Iris pigment epithelial cell (primary cell): ENCODE data around the gene AAMP.
"Not testable (repeated sequence)": the region's sequence is repeated elsewhere in the genome, so short reads cannot be mapped to it uniquely, and the experiment has no call there.

Source experiments
- DNase-seq: peaks from one replicate; pipeline ENCODE4 v3.0.0-alpha.2; 2011; ENCODE audit warnings: low read depth

AAMP gene

GRCh38 chr2:218274586-218274985 lies 4.6 kb upstream of the AAMP start:
- DNase-seq = no peak

- no peak for DNase-seq
Measured at GRCh38 chr2:218273908-218274249, 3.9 kb upstream of the AAMP start.

- DNase-seq = not testable (repeated sequence)
Measured at GRCh38 chr2:218273214-218273907, 3.4 kb upstream of the AAMP start.

GRCh38 chr2:218272531-218273212 lies 2.7 kb upstream of the AAMP start:
- DNase-seq = peak; percentile 84

- no peak for DNase-seq
Measured at GRCh38 chr2:218271865-218272530, 2.1 kb upstream of the AAMP start.

- DNase-seq = no peak
Measured at GRCh38 chr2:218271487-218271797, 1.5 kb upstream of the AAMP start.

- no peak for DNase-seq
Measured at GRCh38 chr2:218270721-218271486, 967 bp upstream of the AAMP start.

DNA sequence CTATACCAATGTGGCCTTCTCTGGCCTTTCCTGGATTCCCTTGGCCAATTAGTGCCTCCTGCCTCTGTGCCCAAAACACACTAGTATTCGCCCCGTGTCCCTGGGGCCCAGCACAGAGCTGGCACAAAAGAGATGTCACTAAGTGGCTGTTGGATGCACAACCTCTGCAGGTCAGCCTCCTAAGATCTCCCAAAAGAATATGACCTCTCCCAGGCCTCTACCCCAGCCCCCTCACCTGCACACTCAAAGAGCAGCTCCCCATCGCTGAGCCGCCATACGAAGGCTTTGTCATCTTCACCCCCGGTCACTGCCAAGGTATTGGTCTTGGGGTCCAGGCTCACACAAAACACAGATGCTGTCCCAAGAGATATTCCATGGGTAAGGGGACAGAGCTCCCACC lies 2.7 kb downstream of the AAMP start:
- no peak for DNase-seq

GRCh38 chr2:218266316-218266979 lies 3.5 kb downstream of the AAMP start:
- no peak for DNase-seq

- no peak for DNase-seq
Measured at GRCh38 chr2:218265626-218266025, 4.3 kb downstream of the AAMP start.

DNA sequence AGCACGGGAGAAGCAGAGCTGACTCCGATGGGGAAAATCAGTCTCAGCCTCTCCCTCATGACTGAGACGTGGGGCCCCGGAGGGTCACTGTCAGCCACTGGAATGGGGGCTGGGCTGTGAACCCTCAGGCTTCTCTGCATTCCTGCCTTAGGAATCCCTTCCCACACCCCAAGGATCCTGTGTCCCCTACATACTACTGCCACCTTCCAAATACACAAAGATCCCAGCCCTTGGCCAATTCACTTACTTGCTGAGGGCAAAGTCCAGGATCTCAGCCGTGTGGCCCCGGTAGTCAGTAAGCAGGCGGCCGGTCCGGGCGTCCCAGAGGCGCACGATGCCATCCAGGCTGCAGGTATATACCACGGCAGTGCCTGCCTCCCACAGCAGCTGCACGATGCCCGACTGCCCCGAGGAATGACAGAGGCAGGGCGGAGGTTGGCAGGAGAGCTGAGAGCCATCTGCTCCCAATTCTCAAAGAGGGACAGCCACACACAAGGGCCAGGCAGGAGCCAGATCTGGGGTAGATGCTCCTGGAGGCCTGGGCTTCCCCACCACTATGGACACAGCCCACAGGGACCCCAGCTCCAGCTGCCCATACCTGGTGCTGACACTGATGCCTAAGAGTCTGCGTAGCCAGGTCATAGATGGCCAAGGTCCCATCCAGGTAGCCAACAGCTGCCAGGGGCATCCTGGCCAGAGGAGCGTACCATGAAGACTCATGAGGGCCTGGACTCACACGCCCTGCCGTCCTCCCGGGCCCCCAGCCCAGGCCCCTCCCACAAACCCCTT lies 5.0 kb downstream of the AAMP start:
- no peak for DNase-seq

DNA sequence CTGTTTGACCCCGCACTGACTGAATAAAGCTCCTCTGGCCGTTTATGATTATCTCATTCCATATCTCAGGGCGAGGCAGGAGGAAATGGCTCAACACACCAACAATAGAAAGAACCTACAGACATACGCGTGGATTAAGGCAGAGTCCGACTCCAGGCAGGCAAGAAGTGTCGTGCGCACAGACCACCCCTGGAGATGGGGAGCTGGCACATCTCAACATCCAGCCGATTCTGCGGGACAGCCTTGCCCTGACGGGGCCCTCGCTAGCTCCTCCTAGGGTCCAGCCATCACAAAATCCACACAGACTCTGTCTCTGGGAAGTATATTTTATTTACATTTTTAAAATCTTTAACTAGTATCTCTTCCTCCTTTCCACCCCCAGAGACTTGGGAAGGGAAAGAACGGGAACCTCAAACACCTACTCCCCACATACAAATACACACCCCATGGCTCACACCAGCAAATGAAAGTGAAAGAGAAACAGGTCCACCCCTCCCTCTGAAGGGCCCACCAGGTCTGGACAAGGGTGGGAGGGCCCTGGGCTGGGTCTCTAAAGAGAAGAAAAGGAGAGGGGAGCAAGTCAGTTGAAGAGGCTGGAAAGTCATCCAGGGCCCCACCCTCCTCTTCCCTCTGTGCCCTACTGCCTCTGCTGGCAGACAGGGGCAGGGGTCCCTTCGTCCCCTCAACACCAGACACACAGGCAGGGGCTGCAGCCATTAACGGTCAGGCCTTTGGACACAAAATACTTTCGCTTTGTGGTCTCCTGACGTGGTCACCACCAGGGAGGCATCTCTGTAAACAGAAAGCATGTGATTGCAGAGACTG lies 5.9 kb downstream of the AAMP start:
- DNase-seq = no peak

DNA sequence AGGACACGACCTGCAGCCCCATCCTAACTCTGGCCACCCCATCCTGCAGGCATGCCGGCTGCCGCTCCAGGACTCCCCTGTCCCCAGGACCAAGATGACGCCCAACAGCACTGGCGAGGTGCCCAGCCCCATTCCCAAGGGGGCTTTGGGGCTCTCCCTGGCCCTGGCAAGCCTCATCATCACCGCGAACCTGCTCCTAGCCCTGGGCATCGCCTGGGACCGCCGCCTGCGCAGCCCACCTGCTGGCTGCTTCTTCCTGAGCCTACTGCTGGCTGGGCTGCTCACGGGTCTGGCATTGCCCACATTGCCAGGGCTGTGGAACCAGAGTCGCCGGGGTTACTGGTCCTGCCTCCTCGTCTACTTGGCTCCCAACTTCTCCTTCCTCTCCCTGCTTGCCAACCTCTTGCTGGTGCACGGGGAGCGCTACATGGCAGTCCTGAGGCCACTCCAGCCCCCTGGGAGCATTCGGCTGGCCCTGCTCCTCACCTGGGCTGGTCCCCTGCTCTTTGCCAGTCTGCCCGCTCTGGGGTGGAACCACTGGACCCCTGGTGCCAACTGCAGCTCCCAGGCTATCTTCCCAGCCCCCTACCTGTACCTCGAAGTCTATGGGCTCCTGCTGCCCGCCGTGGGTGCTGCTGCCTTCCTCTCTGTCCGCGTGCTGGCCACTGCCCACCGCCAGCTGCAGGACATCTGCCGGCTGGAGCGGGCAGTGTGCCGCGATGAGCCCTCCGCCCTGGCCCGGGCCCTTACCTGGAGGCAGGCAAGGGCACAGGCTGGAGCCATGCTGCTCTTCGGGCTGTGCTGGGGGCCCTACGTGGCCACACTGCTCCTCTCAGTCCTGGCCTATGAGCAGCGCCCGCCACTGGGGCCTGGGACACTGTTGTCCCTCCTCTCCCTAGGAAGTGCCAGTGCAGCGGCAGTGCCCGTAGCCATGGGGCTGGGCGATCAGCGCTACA lies 7.0 kb downstream of the AAMP start:
- DNase-seq = no peak

DNA sequence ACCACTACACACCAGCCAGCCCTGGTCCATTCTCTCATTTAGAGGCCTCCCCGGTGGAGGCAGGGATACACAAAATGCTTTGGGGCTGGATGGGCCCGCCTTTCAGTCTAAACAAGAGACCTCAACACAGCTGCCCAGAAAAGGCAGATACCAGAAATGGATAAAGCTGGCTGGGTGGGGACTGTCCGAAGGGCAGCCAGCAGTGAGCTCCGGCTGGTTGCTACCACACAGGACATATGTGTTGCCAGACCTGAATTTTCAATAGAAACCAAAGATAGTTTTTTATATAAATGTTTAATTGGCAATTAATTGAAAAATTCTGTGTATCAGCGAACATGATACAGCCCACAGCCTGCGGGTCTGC lies 7.7 kb downstream of the AAMP start:
- DNase-seq = no peak

DNA sequence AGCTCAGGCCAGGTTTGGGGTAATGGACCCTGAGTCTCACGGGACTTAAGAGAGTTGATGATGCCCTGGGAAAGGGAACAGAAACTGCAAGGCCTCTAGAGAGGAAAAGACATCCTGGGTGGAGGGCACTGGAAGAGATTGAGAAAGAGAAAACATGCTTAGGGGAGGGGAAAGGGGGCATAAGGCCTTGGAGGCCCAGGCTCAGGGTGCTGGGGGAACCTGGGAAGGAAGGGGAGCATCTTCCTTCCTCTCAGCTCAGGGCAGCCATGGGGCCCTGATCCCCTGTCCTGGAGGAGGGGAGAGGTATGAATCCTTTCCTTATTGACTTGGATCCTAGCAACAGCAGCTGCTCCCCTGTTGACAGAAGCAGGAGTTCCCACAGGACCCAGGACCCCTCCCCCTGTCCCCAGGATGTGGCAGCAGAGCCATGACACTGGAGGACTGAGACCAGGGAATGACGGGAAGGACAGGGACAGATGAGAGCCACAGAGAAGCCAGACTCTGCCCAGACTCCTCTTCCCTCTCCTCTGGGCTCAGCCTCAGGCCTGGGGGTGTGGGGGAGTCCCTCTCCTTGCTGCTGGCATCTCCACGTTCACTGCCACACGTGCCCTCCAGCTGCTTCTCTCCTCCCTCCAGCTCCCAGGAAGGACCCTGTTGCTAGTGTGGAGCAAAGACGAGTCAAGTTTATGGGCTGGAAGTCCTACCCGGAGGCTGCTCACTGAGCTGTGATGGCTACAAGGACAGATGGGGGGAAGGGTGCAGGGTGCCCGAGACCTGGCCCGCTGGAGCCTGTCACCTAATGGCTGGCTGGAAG lies 8.3 kb downstream of the AAMP start:
- no peak for DNase-seq

GRCh38 chr2:218260742-218261422 lies 9.1 kb downstream of the AAMP start, which contains the start of gene GPBAR1:
TSS of gene GPBAR1 (plus strand) at chr2:218261015. CDS start at chr2:218262725, 1,710 bp downstream.
- DNase-seq = no peak

- DNase-seq = no peak
Measured at GRCh38 chr2:218260166-218260565, 9.8 kb downstream of the AAMP start.
